GDM1 (cell line): ENCODE results near the gene MCL1.
"Not testable (repeated sequence)": the region's sequence is repeated elsewhere in the genome, so short reads cannot be mapped to it uniquely, and the experiment has no call there.

ENCODE experiments used
- DNase-seq: peaks from one replicate; lab custom pipeline; 2025; lab: John Stamatoyannopoulos, UW

MCL1 gene

GRCh38 chr1:150579110-150579944, at the start of gene MCL1:
Gene MCL1 (minus strand): TSS chr1:150579610. CDS start chr1:150579530, 80 bp downstream.
- peak; percentile 91 for DNase-seq

DNA sequence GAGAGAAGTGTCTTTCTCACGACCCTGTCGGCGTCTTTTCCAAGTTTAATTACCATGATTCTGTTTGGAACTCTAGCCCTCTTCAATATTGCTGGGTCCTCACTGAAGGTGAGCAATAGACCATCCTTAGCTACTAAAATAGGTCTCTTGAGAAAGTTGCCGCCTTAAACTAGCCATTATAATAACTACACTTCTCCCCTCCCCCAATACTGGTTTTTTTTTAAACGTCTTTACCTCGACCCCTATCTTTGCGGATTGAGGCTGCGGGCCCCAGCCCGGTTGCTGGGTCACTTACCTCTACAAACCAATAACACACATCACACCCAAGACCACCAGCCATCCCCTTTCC, 49.3 kb upstream of the MCL1 start:
- DNase-seq = no peak

- no peak for DNase-seq
These were observed 48.5 kb upstream of the MCL1 start for GRCh38 chr1:150627826-150628410.

GRCh38 chr1:150626150-150626549, 46.7 kb upstream of the MCL1 start:
- DNase-seq = no peak

DNA sequence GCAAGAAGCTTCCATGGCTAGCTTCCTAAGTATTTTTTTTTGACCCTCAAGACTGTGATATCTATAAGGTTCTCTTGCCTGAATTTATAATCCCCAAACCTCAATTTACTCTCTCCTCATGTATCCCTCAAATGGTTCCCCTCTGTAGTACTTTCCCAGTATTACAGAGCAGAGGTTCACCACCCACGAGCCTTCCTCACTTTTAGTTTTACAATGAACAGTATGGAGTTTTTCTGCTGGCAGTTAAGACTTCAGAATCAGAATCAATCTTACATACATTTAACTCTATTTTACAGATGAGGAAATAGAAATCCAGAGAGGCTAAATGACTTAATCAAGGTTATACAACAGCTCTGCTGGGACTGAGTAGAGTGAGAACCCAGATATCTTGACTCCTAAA, 45.1 kb upstream of the MCL1 start:
- DNase-seq = not testable (repeated sequence)

GRCh38 chr1:150624134-150624533, 44.7 kb upstream of the MCL1 start:
- not testable (repeated sequence) for DNase-seq

DNA sequence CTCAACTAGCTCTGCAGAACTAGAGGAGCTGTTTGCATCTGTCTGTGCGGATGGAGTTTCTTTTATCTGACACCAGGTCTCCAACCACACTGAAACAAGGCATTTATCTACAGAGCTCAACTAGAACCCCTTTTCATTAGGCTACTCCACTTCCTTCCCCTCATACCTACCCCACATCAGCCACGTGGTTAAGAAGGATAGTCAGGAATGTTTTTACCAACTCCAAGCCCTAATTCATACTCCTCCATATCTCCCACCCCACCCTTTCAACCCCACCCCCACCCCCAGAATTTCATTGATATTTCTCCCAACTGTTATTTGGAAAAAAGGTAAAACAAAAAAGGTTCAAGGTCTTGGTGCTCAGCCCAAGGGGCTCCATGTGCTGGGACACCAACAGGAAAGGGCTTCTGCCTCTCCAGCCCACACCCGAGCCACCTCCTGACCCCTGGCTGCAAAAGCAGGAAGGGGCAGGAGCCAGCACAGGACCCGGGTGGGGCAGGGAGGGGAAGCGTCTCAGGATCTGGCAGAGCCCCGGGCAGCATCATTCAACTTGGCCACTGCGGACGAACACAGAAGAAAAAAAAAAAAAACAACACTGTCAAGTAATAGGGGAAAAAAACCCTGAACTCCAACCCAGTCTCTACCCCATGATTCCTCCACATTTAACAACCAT, 43.0 kb upstream of the MCL1 start:
- DNase-seq = no peak

DNA sequence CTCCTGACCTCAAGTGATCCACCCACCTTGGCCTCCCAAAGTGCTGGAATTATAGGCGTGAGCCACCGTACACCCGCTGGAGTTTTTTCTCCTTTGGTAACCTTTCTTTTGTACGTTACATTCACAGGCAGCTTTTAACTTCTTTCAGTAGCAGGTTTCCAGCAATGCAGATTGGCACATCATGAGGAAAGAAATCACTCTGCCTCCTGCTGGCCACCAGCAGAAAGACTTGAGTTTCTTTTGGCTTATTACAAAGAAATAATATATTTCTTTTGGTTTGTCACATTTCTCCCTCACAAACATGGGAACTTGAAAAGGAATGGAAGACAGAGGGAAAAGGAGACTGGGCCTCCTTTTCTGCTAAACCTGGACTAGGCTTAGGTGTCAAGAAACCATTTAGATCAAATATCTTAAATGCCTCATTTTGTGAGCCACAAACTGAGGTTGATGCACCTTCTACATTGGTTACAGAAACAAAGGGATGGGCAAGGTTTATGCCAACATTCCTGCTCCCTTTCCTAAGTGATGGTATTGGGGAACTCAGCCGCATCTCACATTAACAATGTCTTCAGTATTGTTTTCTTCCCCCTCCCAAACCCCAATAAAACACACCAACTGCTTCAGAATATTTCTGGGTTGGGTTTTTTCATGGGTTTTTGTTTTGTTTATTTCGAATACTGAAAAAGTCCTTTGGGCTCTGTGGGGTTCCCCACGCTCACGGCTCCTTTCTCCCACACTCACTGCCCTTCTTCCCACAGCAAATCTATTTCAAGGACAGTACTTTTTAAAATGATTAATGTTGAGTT, 42.3 kb upstream of the MCL1 start:
- DNase-seq = peak; percentile 27

DNA sequence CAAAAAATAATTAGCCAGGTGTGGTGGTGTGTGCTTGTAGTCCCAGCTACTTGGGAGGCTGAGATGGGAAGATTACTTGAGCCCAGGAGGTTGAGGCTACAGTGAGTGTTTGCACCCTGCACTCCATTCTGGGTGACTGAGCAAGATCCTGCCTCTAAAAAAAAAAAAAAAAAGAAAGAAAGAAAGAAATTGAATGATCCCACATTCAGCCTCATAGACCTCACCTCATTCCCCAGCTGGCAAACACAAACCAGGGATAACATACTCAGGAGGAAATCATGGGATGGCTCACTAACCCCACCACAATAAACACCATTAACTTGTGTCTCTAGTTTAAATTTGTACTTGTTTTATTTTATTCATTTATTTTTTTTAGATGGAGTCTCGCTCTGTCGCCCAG, 41.5 kb upstream of the MCL1 start:
- no peak for DNase-seq

- no peak for DNase-seq
These were observed 40.4 kb upstream of the MCL1 start for GRCh38 chr1:150619576-150620509.

DNA sequence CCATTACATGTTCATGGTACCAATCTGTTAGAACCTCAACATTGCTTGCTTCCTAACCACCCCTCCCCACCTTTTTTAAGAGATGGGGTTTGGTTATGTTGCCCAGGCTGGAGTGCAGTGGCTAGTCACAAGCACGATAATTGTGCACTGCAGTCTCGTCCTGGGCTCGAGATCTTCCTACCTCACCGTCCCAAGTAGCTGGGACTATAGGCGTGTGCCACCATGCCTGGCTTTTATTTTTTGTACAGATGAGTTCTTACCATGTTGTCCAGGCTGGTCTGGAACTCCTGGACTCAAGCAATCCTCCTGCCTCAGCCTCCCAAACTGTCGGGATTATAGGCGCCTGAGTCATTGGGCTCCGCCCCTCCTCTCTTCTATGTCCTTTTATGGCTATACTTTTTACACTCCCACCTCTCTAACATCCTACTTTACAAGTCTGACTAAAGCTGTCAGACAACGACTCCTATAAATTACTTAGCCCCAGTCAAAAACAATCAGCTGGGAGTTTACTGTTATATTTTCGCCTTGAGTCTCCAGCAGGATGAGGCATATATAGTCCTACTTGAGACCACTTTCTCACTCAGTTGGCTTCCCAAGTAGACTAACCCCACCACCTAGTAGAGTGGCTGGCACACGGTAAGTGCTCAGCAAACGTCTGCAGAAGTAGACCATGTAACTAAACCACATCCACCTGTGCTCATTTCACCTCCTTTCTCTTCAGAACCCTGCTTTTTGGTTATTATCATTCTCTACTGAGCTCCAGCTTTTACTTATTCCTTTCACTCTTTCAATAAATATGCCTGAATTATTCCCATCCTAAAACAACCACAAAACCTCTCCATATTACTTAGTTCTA, 36.2 kb upstream of the MCL1 start:
- no peak for DNase-seq

DNA sequence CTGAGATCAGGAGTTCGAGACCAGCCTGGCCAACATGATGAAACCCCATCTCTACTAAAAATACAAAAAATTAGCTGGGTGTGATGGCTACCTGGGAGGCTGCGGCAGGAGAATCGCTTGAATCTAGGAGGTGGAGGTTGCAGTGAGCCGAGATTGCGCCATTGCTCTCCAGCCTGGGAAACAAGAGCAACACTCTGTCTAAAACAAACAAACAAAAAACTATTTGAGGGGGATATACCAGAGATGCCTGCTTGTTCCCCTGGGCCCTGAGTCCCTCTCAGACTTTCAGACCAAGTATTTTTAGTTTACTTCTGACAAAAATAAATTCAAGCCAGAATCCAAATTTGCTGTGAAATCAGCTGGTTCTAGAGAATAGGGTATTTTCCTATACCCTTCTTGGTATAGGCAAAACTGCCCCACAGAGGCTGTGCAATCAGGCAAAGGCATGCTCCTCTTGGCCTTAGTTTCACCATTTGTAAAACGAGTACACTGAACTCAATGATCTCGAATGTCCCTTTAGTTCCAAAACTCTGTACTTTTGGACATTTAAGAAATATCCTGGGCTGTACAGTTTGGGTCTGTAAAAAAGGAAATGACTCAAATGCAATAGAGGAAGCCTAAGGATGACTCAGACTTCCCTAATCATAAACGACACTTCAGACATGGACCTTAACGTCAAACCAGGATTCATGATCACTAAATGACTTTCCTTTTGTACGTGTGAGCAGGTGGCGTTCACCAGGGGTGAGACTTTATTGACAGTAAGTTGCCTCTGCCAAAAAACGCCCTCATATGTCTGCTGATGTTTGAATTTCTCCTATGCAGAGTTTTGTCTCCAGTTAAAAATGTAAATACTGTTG, 33.9 kb upstream of the MCL1 start:
- peak; percentile 78 for DNase-seq

GRCh38 chr1:150612014-150612345, 32.6 kb upstream of the MCL1 start:
- DNase-seq = no peak

- DNase-seq = no peak
These were observed 31.2 kb upstream of the MCL1 start for GRCh38 chr1:150610576-150610975.

- no peak for DNase-seq
These were observed 30.3 kb upstream of the MCL1 start for GRCh38 chr1:150609732-150610131.

- DNase-seq = no peak
These were observed 27.2 kb upstream of the MCL1 start for GRCh38 chr1:150606463-150607142.

DNA sequence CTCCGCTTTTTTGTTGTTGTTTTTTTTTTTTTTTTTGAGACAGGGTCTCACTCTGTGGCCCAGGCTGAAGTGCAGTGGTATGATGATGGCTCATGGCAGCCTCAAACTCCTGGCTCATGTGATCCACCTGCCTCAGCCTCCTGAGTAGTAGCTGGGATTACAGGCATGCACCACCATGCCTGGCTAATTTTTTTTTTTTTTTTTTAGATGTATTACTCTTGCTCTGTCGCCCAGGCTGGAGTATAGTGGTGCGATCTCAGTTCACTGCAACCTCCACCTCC, 26.0 kb upstream of the MCL1 start:
- DNase-seq = not testable (repeated sequence)

GRCh38 chr1:150604226-150604588, 24.8 kb upstream of the MCL1 start:
- DNase-seq = no peak

- no peak for DNase-seq
These were observed 24.3 kb upstream of the MCL1 start for GRCh38 chr1:150603711-150604110.
